ENCODE measurements around the gene LTBP3.

The LTBP3 gene

DNA sequence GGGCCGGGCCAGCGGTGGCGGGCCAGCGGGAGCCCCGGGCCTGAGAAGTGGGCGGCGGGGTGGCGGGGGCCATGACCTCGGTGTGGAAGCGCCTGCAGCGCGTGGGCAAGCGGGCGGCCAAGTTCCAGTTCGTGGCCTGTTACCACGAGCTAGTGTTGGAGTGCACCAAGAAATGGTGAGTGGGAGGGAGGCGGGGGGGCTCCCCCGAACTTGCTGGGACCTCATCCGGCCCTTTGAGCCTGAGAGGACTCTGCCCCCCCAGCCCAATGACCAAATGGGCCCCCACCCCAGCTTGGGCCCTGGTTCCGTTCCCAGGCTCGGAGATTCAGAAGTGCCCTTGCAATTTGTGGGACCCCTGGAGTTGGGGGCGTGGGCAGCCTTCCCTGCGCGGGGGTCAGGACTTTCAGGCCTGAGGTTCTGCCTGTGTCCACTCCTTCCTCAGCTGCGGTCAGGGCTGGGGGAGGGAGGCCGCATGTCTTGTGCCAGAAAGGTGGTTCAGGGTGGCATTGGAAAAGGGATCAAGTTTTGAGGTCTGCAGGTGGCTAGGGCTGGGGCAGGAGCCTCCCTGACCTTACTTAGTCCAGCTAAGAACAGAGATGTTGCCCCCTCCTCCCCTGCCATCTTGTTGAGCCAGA lies 18.2 kb upstream of the LTBP3 start:
- no peak for TF ChIP-seq CTCF (IDR thresholded peaks at IDR 0.05)
- peak overlapping the region; percentile 76 to 99 for H3K4me3 ChIP-seq (ENCODE audit: low read depth in 1 of 2, low read length in 1 of 2)
- no peaks in the 10 kb centered on the region for H3K27me3 ChIP-seq
- H3K36me3 ChIP-seq: peaks cover 44% of the 10 kb centered on the region
- peaks cover 68 to 71% of the 10 kb centered on the region in 2 experiments for H3K4me1 ChIP-seq (ENCODE audit: control insufficient read depth in 1 of 2, insufficient read depth in 1 of 2, low read depth in 1 of 2, low read length in 1 of 2)
- no peaks in the 10 kb centered on the region for H3K9me3 ChIP-seq
- peak overlapping the region; percentile 95 for H3K27ac ChIP-seq

- Histone ChIP-seq H3K4me3 (ENCODE audit: low read depth in 1 of 2, low read length in 1 of 2) (peak within 1 kb of the TSS; percentile 76 to 99), H3K27ac (peak within 1 kb of the TSS; percentile 95), H3K27me3 (no peaks in the 10 kb centered on the region), H3K4me1 (ENCODE audit: control insufficient read depth in 1 of 2, insufficient read depth in 1 of 2, low read depth in 1 of 2, low read length in 1 of 2) (peaks cover 74 to 77% of the 10 kb centered on the region in 2 experiments), H3K36me3 (peaks cover 37% of the 10 kb centered on the region), H3K9me3 (no peaks in the 10 kb centered on the region)
- no peak for TF ChIP-seq CTCF (IDR thresholded peaks at IDR 0.05)
Observed at GRCh38 chr11:65575568-65576231, 17.5 kb upstream of the LTBP3 start, which contains the start of gene EHBP1L1. EHBP1L1 (plus strand) TSS chr11:65576053; CDS start chr11:65576303, 250 bp downstream.

GRCh38 chr11:65574811-65575567 lies 16.8 kb upstream of the LTBP3 start:
- peaks cover 78 to 79% of the 10 kb centered on the region in 2 experiments for H3K4me1 ChIP-seq (ENCODE audit: control insufficient read depth in 1 of 2, insufficient read depth in 1 of 2, low read depth in 1 of 2, low read length in 1 of 2)
- no peak for TF ChIP-seq CTCF (IDR thresholded peaks at IDR 0.05)
- peak overlapping the region; percentile 76 to 99 for H3K4me3 ChIP-seq (ENCODE audit: low read depth in 1 of 2, low read length in 1 of 2)
- peak overlapping the region; percentile 95 for H3K27ac ChIP-seq
- H3K9me3 ChIP-seq: no peaks in the 10 kb centered on the region
- H3K27me3 ChIP-seq: no peaks in the 10 kb centered on the region
- peaks cover 30% of the 10 kb centered on the region for H3K36me3 ChIP-seq

DNA sequence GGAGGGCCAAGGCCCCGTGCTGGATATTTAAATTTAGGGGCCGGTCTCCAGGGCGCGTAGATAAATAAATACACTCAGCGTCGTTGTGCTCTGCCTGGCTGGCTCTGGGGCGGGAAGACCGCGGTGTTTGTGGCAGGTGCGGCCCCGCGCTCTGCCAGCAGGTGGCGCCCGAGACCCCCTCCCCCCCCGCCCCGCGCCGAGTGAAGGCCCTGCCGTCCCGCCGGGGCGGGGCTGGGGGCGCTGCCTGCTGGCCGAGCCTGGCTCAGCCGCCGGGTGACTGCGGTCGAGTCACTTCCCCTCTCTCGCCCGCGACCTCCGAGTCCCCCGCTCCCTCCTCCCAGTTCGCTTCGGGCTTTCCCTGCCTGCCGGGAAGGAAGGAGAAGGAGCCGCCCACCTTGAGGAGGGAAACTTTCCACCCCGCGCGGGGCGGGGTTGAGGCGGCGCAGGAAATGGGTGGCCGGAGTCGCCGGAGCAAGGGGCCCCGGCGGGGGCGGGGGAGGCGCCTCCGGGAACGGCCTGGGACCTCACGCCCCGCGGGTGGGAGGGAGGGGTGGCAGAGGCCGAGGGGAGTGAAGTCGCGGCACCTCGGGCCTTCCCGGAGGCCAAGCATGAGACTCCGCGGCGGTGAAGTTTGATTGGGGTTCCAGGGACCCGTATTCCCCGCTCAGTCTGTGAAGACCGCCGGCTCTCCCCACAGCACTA lies 16.1 kb upstream of the LTBP3 start:
- Histone ChIP-seq H3K9me3 (no peaks in the 10 kb centered on the region), H3K4me3 (ENCODE audit: low read depth in 1 of 2, low read length in 1 of 2) (peak overlapping the region; percentile 76 to 99), H3K27me3 (no peaks in the 10 kb centered on the region), H3K4me1 (ENCODE audit: control insufficient read depth in 1 of 2, insufficient read depth in 1 of 2, low read depth in 1 of 2, low read length in 1 of 2) (peaks cover 76 to 81% of the 10 kb centered on the region in 2 experiments), H3K36me3 (peaks cover 23% of the 10 kb centered on the region), H3K27ac (peak overlapping the region; percentile 95)
- TF ChIP-seq CTCF (IDR thresholded peaks at IDR 0.05): peak; percentile 99

DNA sequence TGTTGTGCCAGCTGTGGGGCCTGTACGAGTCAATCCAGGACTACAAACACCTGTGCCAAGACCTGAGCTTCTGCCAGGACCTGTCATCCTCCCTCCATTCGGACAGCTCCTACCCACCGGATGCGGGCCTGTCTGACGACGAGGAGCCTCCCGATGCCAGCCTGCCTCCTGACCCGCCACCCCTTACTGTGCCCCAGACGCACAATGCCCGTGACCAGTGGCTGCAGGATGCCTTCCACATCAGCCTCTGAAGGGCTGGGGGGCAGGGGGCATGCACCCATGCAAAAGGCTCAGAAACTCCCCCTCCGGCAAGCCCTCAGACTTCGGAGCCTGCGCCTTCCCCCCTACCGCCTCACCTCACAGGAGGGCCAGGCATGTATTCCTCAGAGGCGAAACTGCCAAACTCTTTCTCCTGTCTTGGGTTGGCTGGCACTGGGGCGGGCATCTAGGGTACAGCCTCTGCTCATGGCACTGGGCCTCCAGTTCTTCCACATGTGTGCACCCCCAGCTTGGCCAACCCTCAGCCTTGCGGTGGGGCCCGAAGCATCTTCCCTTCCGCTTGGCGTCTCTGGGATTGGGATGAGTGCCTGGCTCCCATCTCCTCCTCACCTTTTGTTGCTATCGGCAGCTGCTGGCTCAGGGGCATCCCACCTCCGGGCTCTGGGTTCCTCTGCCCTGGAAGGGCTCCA lies 15.4 kb upstream of the LTBP3 start:
- peak overlapping the region; percentile 95 for H3K27ac ChIP-seq
- peaks cover 76 to 81% of the 10 kb centered on the region in 2 experiments for H3K4me1 ChIP-seq (ENCODE audit: control insufficient read depth in 1 of 2, insufficient read depth in 1 of 2, low read depth in 1 of 2, low read length in 1 of 2)
- no peak for TF ChIP-seq CTCF (IDR thresholded peaks at IDR 0.05)
- H3K36me3 ChIP-seq: peaks cover 16% of the 10 kb centered on the region
- H3K4me3 ChIP-seq (ENCODE audit: low read depth in 1 of 2, low read length in 1 of 2): peak overlapping the region; percentile 76 to 99
- no peaks in the 10 kb centered on the region for H3K9me3 ChIP-seq
- no peaks in the 10 kb centered on the region for H3K27me3 ChIP-seq
